ENCODE measurements around the gene B4GALT6. TPM values are rescaled to one million over a fixed set of nuclear protein-coding genes. Genes with fewer than 3 reads are reported as not detected.
A peak's percentile ranks its signal among the peaks of the same experiment; 100 is the strongest.
"Not testable (repeated sequence)": the region's sequence is repeated elsewhere in the genome, so short reads cannot be mapped to it uniquely, and the experiment has no call there.

B4GALT6 gene, protein sequence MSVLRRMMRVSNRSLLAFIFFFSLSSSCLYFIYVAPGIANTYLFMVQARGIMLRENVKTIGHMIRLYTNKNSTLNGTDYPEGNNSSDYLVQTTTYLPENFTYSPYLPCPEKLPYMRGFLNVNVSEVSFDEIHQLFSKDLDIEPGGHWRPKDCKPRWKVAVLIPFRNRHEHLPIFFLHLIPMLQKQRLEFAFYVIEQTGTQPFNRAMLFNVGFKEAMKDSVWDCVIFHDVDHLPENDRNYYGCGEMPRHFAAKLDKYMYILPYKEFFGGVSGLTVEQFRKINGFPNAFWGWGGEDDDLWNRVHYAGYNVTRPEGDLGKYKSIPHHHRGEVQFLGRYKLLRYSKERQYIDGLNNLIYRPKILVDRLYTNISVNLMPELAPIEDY
- 1 to 10 TPM; 3.0 to 6.5 (median 4.9) TPM for total RNA-seq

DNA sequence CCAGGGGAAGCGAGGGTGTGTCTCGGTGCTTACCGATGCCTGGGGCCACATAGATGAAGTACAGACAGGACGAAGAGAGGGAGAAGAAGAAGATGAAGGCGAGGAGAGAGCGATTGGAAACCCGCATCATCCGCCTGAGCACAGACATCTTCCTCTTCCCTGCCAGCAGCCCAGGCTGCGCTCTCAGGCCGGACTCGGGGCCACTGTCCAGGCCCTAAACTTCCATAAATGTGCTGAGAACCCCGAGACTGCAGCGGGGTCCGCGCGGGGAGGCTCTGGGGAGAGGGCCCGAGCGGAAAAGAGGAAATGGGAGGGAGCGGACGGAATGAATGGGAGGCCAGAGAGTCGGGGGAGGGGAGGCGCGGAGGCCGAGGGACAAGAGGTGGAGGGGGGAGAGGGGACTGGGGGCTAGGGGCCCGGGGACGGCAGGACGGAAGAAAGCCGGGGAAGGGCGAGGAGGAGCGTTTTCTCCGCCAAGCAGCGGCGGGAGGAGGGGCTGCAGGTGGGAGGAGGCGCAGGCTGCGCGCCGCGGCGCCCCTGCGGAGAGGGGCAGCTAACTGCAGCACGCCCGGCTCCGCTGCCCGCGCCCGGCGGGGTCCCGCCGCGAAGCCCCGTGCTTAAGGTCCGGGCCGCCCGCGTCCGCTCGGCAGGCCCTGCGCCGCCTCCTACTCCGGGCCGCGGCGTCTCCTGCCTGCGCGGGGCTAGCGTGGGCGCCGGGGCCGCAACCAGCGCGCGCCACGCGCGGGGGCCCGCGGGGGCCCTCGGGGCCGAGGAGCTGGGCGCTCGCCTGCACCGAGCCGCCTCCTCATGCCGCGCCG lies at the start of gene B4GALT6:
Gene B4GALT6 (minus strand): TSS at position 303 of the 818 bp plus-strand sequence. CDS start 155 bp downstream, at position 148.
- TF ChIP-seq, protein P1, sequence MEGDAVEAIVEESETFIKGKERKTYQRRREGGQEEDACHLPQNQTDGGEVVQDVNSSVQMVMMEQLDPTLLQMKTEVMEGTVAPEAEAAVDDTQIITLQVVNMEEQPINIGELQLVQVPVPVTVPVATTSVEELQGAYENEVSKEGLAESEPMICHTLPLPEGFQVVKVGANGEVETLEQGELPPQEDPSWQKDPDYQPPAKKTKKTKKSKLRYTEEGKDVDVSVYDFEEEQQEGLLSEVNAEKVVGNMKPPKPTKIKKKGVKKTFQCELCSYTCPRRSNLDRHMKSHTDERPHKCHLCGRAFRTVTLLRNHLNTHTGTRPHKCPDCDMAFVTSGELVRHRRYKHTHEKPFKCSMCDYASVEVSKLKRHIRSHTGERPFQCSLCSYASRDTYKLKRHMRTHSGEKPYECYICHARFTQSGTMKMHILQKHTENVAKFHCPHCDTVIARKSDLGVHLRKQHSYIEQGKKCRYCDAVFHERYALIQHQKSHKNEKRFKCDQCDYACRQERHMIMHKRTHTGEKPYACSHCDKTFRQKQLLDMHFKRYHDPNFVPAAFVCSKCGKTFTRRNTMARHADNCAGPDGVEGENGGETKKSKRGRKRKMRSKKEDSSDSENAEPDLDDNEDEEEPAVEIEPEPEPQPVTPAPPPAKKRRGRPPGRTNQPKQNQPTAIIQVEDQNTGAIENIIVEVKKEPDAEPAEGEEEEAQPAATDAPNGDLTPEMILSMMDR (IDR thresholded peaks at IDR 0.05) = no peak
- ATAC-seq (ENCODE audit: low FRiP score) (peak; percentile 55), DNase-seq (ENCODE audit: low spot score) (no peak)

- DNase-seq (ENCODE audit: low spot score) (no peak), ATAC-seq (ENCODE audit: low FRiP score) (no peak)
- TF ChIP-seq, protein P1 (IDR thresholded peaks at IDR 0.05) = no peak
Observed at GRCh38 chr18:31731628-31732027, 47.2 kb upstream of the B4GALT6 start.

- DNase-seq (ENCODE audit: low spot score); ATAC-seq (ENCODE audit: low FRiP score): not testable (repeated sequence)
Observed at GRCh38 chr18:31729196-31729595, 44.8 kb upstream of the B4GALT6 start.

DNA sequence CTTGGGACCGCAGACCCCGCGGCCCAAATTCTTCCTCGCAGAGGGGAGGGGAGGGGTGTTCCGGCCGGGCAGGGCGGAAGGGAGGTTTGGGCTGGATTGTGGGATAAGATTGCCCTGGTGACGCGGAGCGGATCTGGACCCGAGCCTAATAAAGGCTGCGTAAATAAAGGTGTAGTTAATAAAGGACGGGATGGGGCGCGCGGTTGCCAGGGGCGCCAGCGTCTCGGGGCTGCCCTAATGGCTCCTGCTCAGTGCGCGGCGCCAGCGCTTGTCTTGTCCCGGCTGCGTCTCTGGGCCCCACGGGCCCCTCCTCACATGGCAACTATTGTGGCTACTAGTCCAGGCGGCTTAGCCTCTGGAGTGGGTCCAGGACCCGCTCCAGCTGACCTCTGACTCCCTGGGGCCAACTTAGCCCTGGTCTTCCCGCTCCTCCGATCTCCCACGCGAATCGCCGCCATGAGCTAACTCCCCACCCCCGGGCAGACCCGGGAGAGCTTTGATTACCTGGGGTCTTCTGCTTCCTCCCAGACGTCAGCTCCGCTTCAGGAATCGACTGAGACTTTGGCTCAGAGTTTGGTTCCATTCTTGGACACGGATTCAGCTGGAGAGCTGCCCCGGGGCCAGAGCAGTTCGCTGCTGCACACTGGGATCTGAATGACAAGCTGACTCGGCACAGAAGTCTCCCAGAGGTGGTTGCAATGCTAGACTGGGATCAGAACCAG lies 39.8 kb upstream of the B4GALT6 start:
- ATAC-seq (ENCODE audit: low FRiP score) (peak; percentile 63), DNase-seq (ENCODE audit: low spot score) (no peak)
- TF ChIP-seq, protein P1 (IDR thresholded peaks at IDR 0.05) = no peak

GRCh38 chr18:31723639-31723989 lies 39.2 kb upstream of the B4GALT6 start:
- ATAC-seq (ENCODE audit: low FRiP score) (no peak), DNase-seq (ENCODE audit: low spot score) (no peak)
- TF ChIP-seq, protein P1 (IDR thresholded peaks at IDR 0.05) = no peak

DNA sequence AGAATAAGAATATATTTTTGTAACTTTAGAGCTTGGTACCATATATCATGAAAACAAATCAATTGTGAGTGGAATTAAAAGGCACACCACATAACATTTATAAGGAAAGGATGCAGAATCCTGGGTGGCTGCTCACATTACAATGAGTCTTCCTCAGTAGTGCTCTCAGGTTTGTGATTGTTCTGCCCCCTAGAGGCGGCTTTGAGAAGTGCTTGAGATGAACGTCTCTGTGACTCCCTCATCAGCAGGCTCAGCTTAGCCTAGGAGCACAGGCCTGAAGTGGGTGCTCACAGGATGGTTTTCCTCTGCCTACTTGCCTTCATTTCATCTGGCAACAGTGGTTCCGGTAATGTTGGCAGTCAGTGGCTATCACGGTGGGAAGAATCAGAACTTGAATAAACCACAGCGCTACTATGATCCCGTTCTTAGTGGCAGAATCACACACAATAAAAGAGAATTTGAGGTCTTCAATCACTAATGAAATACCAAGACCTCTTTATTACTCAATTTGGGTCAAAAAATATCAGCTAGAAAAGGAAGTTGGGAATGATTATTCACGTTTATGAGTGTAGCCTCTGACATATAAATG lies 38.1 kb upstream of the B4GALT6 start:
- ATAC-seq (ENCODE audit: low FRiP score) (peak; percentile 73), DNase-seq (ENCODE audit: low spot score) (peak; percentile 90)
- TF ChIP-seq, protein P1 (IDR thresholded peaks at IDR 0.05) = peak in 2 of 3 donors; percentile 5 to 35

DNA sequence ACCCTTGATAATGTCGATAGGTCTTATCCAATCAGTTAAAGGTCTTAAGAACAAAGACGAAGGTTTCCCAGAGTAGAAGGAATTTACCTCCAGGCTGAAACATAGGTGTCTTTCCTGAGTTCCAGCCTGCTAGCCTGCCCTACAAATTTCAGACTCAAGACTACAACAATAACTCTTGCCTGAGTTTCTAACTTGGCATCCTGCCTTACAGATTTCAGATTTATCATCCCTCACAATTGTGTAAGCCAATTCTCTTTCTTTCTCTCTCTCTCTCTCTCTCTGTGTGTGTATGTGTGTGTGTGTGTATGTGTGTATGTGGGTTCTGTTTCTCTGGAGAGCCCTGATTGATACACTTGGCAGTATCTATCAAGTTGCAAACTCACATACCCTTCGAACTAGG lies 37.2 kb upstream of the B4GALT6 start:
- TF ChIP-seq, protein P1 (IDR thresholded peaks at IDR 0.05) = no peak
- ATAC-seq (ENCODE audit: low FRiP score) = no peak
- no peak for DNase-seq (ENCODE audit: low spot score)
